Ramos (cell line): ENCODE measurements around the gene S100P.

Experiments used
- in situ Hi-C: fragments of 300-500 bp; cut with MboI; formaldehyde crosslinking; loops from one replicate; pipeline ENCODE4 v1.14.3; 2022; ENCODE audit warnings: low sequenced_read_pairs; ENCODE audit not compliant: unreplicated experiment

Gene S100P

DNA sequence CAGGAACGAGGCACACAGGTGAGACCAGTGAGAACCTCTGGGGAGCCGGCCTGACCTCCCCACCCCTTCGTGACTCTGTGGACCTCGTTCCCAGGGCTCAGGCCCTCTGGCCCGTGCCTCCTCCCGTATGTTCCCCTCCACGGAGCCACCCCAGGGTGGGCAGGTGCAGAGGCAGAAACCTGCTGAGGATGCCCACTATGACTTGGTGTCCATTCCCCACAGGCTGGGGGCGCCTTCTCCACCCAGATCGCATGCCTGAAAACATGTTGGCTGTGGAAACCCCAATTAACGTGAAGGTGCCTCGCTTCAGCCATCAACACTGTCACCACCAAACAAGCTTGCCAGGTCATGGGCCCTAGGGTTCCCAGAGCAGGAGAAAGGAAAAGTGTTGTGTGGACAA, 49.3 kb downstream of the S100P start:
- in situ Hi-C loops, result no loop called here
